ENCODE results near the gene ACAP2.

DNA sequence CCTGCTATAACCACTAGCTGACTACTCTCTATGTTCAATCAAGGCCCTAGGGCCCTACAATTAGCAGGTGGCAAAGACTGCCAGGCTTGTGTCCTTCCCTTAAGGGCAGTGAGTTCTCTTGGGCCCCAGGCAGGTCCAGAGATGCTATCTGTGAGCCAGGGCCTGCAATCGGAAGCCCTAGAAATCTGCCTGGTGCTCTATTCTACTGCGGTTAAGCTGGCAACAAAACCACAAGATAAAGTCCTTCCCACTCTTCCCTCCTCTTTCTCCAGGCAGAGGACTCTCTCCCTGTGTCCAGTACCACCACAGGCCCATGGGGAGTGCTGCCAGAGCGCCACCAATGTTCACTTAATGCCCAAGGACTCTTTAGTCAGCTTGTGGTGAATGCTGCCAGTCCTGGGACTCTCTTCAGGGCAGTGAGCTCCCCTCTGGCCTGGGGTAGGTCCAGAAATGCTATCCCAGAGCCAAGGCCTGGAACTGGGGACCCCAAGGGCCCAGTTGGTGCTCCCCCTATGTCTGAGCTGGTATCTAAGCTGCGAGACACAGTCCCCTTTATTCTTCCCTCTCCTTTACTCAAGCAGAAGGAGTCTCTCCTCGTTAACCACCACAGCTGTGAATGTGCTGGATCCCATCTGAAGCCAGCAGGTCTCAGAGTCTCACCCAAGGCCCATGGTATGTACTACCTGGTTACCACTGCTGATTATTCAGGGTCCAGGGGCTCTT, 206.6 kb downstream of the ACAP2 start:
- TF ChIP-seq, protein P1, sequence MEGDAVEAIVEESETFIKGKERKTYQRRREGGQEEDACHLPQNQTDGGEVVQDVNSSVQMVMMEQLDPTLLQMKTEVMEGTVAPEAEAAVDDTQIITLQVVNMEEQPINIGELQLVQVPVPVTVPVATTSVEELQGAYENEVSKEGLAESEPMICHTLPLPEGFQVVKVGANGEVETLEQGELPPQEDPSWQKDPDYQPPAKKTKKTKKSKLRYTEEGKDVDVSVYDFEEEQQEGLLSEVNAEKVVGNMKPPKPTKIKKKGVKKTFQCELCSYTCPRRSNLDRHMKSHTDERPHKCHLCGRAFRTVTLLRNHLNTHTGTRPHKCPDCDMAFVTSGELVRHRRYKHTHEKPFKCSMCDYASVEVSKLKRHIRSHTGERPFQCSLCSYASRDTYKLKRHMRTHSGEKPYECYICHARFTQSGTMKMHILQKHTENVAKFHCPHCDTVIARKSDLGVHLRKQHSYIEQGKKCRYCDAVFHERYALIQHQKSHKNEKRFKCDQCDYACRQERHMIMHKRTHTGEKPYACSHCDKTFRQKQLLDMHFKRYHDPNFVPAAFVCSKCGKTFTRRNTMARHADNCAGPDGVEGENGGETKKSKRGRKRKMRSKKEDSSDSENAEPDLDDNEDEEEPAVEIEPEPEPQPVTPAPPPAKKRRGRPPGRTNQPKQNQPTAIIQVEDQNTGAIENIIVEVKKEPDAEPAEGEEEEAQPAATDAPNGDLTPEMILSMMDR (IDR thresholded peaks at IDR 0.05; ENCODE audit: poor library complexity, severe bottlenecking): no peak
- TF ChIP-seq EZH2 (IDR thresholded peaks at IDR 0.05; ENCODE audit: borderline replicate concordance, insufficient read depth, low read length, poor library complexity, severe bottlenecking): no peak
